Astrocyte (in vitro differentiated cells and primary cell): ENCODE results near the gene RAD51B.

Experiments
- CTCF ChIP-seq: IDR thresholded peaks from 2 replicates; pipeline ENCODE4 v1.5.1; 2011; ENCODE audit warnings: low read depth, mild to moderate bottlenecking, inconsistent platforms, low read length, moderate library complexity; ENCODE audit not compliant: insufficient read depth
- EZH2 ChIP-seq: IDR thresholded peaks from 2 replicates; pipeline ENCODE4 v1.6.1; 2012; ENCODE audit warnings: mild to moderate bottlenecking, low read length, inconsistent platforms; ENCODE audit not compliant: insufficient read depth

GRCh38 chr14:68020999-68021663 lies 201.6 kb downstream of the RAD51B start:
- TF ChIP-seq CTCF, result no peak
- TF ChIP-seq EZH2, result no peak
